Prostate gland (tissue), 2 donors: Measurements from ENCODE around the gene AATK.

Experiments
- CTCF ChIP-seq, 4 experiments: fragments of 200-600 bp in 2 of 4; fragments of 450-650 bp in 2 of 4; sonication (generic) in 2 of 4; IDR thresholded peaks; 1 replicate in 3 of 4; 2 replicates in 1 of 4; pipeline ENCODE4 v1.5.1; 2016 to 2019; ENCODE audit warnings: antibody characterized with exemption in 4 of 4, mild to moderate bottlenecking in 2 of 4, moderate library complexity in 2 of 4
- POLR2AphosphoS5 ChIP-seq: sonication (generic); formaldehyde crosslinking; IDR thresholded peaks from one replicate; pipeline ENCODE4 v1.6.1; 2017; ENCODE audit warnings: antibody characterized with exemption

GRCh38 chr17:81101614-81102306 is 64.3 kb downstream of the AATK start:
- TF ChIP-seq CTCF (IDR thresholded peaks at IDR 0.05) (peak; percentile 97 to 100 (median 100)), POLR2AphosphoS5 (peak; percentile 77)
